H1 (cell line): ENCODE results near the gene SLC25A3.

Experiments used
- CEBPB ChIP-seq: IDR thresholded peaks from 2 replicates; pipeline ENCODE4 v1.6.1; 2012; ENCODE audit warnings: low read depth, low read length
- CHD2 ChIP-seq: IDR thresholded peaks from 2 replicates; pipeline ENCODE4 v1.6.1; 2012; ENCODE audit warnings: low read length, improper control_type of control experiment
- EP300 ChIP-seq, 2 experiments: IDR thresholded peaks; 1 replicate in 1 of 2; 2 replicates in 1 of 2; pipeline ENCODE4 v1.6.1; 2011 to 2012; ENCODE audit warnings: low read depth in 2 of 2, low read length in 2 of 2, mild to moderate bottlenecking in 2 of 2, borderline replicate concordance in 1 of 2, inconsistent platforms in 1 of 2, moderate library complexity in 1 of 2
- POLR2A ChIP-seq, 2 experiments: IDR thresholded peaks; 1 replicate in 1 of 2; 2 replicates in 1 of 2; pipeline ENCODE4 v1.6.1; 2011; ENCODE audit warnings: low read depth in 2 of 2, low read length in 2 of 2, mild to moderate bottlenecking in 2 of 2; ENCODE audit errors: control extremely low read depth in 1 of 2
- POLR2AphosphoS5 ChIP-seq: IDR thresholded peaks from 2 replicates; pipeline ENCODE4 v1.6.1; 2011; ENCODE audit warnings: low read depth, low read length

DNA sequence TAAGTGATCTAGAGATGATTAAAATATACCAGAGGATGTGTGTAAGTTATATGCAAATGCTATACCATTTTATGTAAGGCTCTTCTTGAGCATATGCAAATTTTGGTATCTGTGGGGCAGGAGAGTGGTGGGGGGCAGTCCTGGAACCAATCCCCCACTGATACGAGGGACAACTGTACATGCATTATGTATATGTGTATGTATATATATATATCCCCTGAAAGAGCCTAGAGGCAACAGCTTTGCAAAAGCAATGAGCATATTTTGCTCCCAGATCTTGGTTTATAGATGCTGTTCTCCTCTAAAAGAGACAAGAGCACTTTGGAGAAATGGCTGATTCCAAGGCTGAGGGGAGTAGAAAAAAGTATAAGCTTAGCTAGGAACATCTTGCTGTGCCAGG is 12.4 kb upstream of the SLC25A3 start:
- TF ChIP-seq CEBPB (no peak), POLR2A (IDR thresholded peaks at IDR 0.05; ENCODE audit: control extremely low read depth in 1 of 2, low read depth in 2 of 2, low read length in 2 of 2) (no peak), POLR2AphosphoS5 (no peak), EP300 (IDR thresholded peaks at IDR 0.05; ENCODE audit: borderline replicate concordance in 1 of 2, low read depth in 2 of 2, low read length in 2 of 2) (no peak), CHD2 (no peak)
